Nephron progenitor cell (in vitro differentiated cells): ENCODE measurements around the gene ARID1B.

Experiments used
- DNase-seq: peaks from one replicate; pipeline ENCODE4 v3.0.0; 2021
- H3K27ac Mint-ChIP-seq: 2 replicates; pipeline ENCODE4 v1.8.0; 2021; ENCODE audit warnings: mild to moderate bottlenecking, moderate library complexity, mixed read lengths
- H3K27me3 Mint-ChIP-seq: 2 replicates; pipeline ENCODE4 v1.8.0; 2021; ENCODE audit warnings: mild to moderate bottlenecking, low read depth, mixed read lengths; ENCODE audit not compliant: poor library complexity
- H3K36me3 Mint-ChIP-seq: 2 replicates; pipeline ENCODE4 v1.8.0; 2021; ENCODE audit warnings: low read depth, mixed read lengths
- H3K4me1 Mint-ChIP-seq: 2 replicates; pipeline ENCODE4 v1.8.0; 2021; ENCODE audit warnings: mixed read lengths
- H3K4me3 Mint-ChIP-seq: 2 replicates; pipeline ENCODE4 v1.8.0; 2021; ENCODE audit warnings: mild to moderate bottlenecking, moderate library complexity, mixed read lengths
- H3K9me3 Mint-ChIP-seq: 2 replicates; pipeline ENCODE4 v1.8.0; 2021; ENCODE audit warnings: mild to moderate bottlenecking, moderate library complexity, mixed read lengths
- CTCF ChIP-seq: fragments of 200-600 bp; sonication (generic); IDR thresholded peaks from 2 replicates; pipeline ENCODE4 v1.5.0; 2021; ENCODE audit warnings: antibody characterized with exemption

ARID1B gene

GRCh38 chr6:156918647-156919046 is 141.5 kb downstream of the ARID1B start:
- Mint-ChIP-seq H3K27ac (peak overlapping the region; percentile 17), H3K27me3 (no peaks in the 10 kb centered on the region), H3K9me3 (no peaks in the 10 kb centered on the region), H3K36me3 (peaks cover 29% of the 10 kb centered on the region), H3K4me1 (peaks cover 59% of the 10 kb centered on the region), H3K4me3 (no peak overlapping the region)
- TF ChIP-seq CTCF: no peak
- DNase-seq: no peak

- Mint-ChIP-seq H3K27ac (no peak overlapping the region), H3K4me1 (peaks cover 62% of the 10 kb centered on the region), H3K36me3 (peaks cover 26% of the 10 kb centered on the region), H3K27me3 (no peaks in the 10 kb centered on the region), H3K9me3 (no peaks in the 10 kb centered on the region), H3K4me3 (no peak overlapping the region)
- TF ChIP-seq CTCF: no peak
- no peak for DNase-seq
Measured at GRCh38 chr6:156919370-156919769, 142.2 kb downstream of the ARID1B start.

GRCh38 chr6:156919814-156920369 is 142.7 kb downstream of the ARID1B start:
- no peak for TF ChIP-seq CTCF
- Mint-ChIP-seq H3K4me1 (peaks cover 66% of the 10 kb centered on the region), H3K4me3 (peak overlapping the region; percentile 46), H3K27ac (peak overlapping the region; percentile 94), H3K9me3 (no peaks in the 10 kb centered on the region), H3K27me3 (no peaks in the 10 kb centered on the region), H3K36me3 (peaks cover 20% of the 10 kb centered on the region)
- DNase-seq: peak; percentile 37

- no peak for DNase-seq
- peaks cover 26% of the 10 kb centered on the region for H3K36me3 Mint-ChIP-seq
- no peak overlapping the region for H3K27ac Mint-ChIP-seq
- no peaks in the 10 kb centered on the region for H3K9me3 Mint-ChIP-seq
- H3K27me3 Mint-ChIP-seq: peaks cover 3% of the 10 kb centered on the region
- H3K4me3 Mint-ChIP-seq: no peak overlapping the region
- H3K4me1 Mint-ChIP-seq: peaks cover 56% of the 10 kb centered on the region
- TF ChIP-seq CTCF: no peak
Measured at GRCh38 chr6:156924246-156924645, 147.1 kb downstream of the ARID1B start.

GRCh38 chr6:156925026-156925425 is 147.8 kb downstream of the ARID1B start:
- peaks cover 34% of the 10 kb centered on the region for H3K36me3 Mint-ChIP-seq
- peaks cover 48% of the 10 kb centered on the region for H3K4me1 Mint-ChIP-seq
- H3K9me3 Mint-ChIP-seq: no peaks in the 10 kb centered on the region
- H3K4me3 Mint-ChIP-seq: no peak overlapping the region
- H3K27ac Mint-ChIP-seq: peak overlapping the region; percentile 90
- peaks cover 3% of the 10 kb centered on the region for H3K27me3 Mint-ChIP-seq
- no peak for TF ChIP-seq CTCF
- DNase-seq: no peak
